SK-N-SH (cell line): ENCODE data around the gene ALDH5A1. TPM values are rescaled to one million over a fixed set of nuclear protein-coding genes. Genes with fewer than 3 reads are reported as not detected.

Source experiments
- CTCF ChIA-PET: fragments of 300-600, 350-600 bp; formaldehyde crosslinking; extraction: SDS; loops from one replicate; lab custom pipeline; 2021; lab: Yijun Ruan, JAX
- POLR2A ChIA-PET: fragments of 350-600 bp; sonication (Branson Sonifier 250); formaldehyde crosslinking; extraction: SDS; loops from one replicate; lab custom pipeline; 2020; ENCODE audit warnings: antibody characterized with exemption, inconsistent platforms; lab: Yijun Ruan, JAX
- DNase-seq: peaks from one replicate; pipeline ENCODE4 v3.0.0; 2012
- H2AFZ ChIP-seq: fragments of 200-600 bp; sonication (generic); 2 replicates; pipeline ENCODE4 v1.8.1; 2016; ENCODE audit warnings: antibody characterized with exemption, mild to moderate bottlenecking, low read depth
- H3F3A ChIP-seq: fragments of 200-600 bp; sonication (generic); replicated peaks from 2 replicates; pipeline ENCODE3; 2016; ENCODE audit warnings: antibody characterized with exemption, mild to moderate bottlenecking; ENCODE audit not compliant: insufficient read depth
- H3K27ac ChIP-seq, 2 experiments: fragments of 200-500 bp in 1 of 2; fragments of 200-600 bp in 1 of 2; sonication (Bioruptor generic) in 1 of 2; sonication (generic), shearing (Covaris generic) in 1 of 2; 2 replicates each; pipeline versions ENCODE4 v1.5.1 to v1.6.1; 2014 to 2016; ENCODE audit warnings: low read depth in 2 of 2, inconsistent platforms in 1 of 2, low read length in 1 of 2, mild to moderate bottlenecking in 1 of 2, mixed read lengths in 1 of 2
- H3K27me3 ChIP-seq: fragments of 200-600 bp; sonication (generic), shearing (Covaris generic); 2 replicates; pipeline ENCODE4 v1.6.1; 2016; ENCODE audit warnings: mixed run types; ENCODE audit not compliant: insufficient read depth
- H3K36me3 ChIP-seq, 2 experiments: fragments of 200-500 bp in 1 of 2; fragments of 200-600 bp in 1 of 2; sonication (Bioruptor generic) in 1 of 2; sonication (generic) in 1 of 2; replicated peaks in 1 of 2; 2 replicates each; pipeline versions ENCODE3 to v1.5.1; 2014 to 2016; ENCODE audit warnings: low read length in 1 of 2, mild to moderate bottlenecking in 1 of 2; ENCODE audit not compliant: insufficient read depth in 2 of 2, control insufficient read depth in 1 of 2
- H3K4me1 ChIP-seq, 2 experiments: fragments of 200-500 bp in 1 of 2; fragments of 200-600 bp in 1 of 2; sonication (Bioruptor generic) in 1 of 2; sonication (generic), shearing (Covaris generic) in 1 of 2; 2 replicates each; pipeline versions ENCODE4 v1.5.1 to v1.6.1; 2014 to 2016; ENCODE audit warnings: low read depth in 1 of 2, low read length in 1 of 2, mixed run types in 1 of 2; ENCODE audit not compliant: insufficient read depth in 2 of 2, control insufficient read depth in 1 of 2
- H3K4me2 ChIP-seq: fragments of 200-600 bp; sonication (generic), shearing (Covaris generic); 2 replicates; pipeline ENCODE4 v1.6.1; 2017; ENCODE audit warnings: mixed run types
- H3K4me3 ChIP-seq, 2 experiments: fragments of 200-500 bp in 1 of 2; fragments of 200-600 bp in 1 of 2; sonication (Bioruptor generic) in 1 of 2; sonication (generic), shearing (Covaris generic) in 1 of 2; 2 replicates each; pipeline versions ENCODE4 v1.5.1 to v1.8.1; 2014 to 2016; ENCODE audit warnings: low read depth in 2 of 2, inconsistent platforms in 1 of 2, low read length in 1 of 2, mild to moderate bottlenecking in 1 of 2, mixed read lengths in 1 of 2, moderate library complexity in 1 of 2
- H3K79me2 ChIP-seq: fragments of 200-600 bp; sonication (generic); 2 replicates; pipeline ENCODE4 v1.8.1; 2017; ENCODE audit warnings: mild to moderate bottlenecking; ENCODE audit not compliant: insufficient read depth
- H3K9ac ChIP-seq: fragments of 200-600 bp; sonication (generic); 2 replicates; pipeline ENCODE4 v1.6.1; 2017; ENCODE audit warnings: mixed run types
- H3K9me2 ChIP-seq: fragments of 200-600 bp; sonication (generic); 2 replicates; pipeline ENCODE4 v1.6.1; 2017; ENCODE audit warnings: mixed run types
- H3K9me3 ChIP-seq: fragments of 200-600 bp; sonication (generic); 2 replicates; pipeline ENCODE4 v1.6.1; 2017; ENCODE audit warnings: mixed run types, mild to moderate bottlenecking, moderate library complexity
- H4K20me1 ChIP-seq: fragments of 200-600 bp; sonication (generic); 2 replicates; pipeline ENCODE4 v1.6.1; 2017; ENCODE audit warnings: mild to moderate bottlenecking, mixed run types; ENCODE audit not compliant: insufficient read depth
- FOSL2 ChIP-seq: IDR thresholded peaks from 2 replicates; pipeline ENCODE4 v1.4.0; 2012; ENCODE audit warnings: low read depth, mild to moderate bottlenecking, moderate library complexity, borderline replicate concordance
- FOXM1 ChIP-seq: IDR thresholded peaks from 2 replicates; pipeline ENCODE4 v1.4.0; 2012; ENCODE audit warnings: low read depth, mild to moderate bottlenecking
- JUND ChIP-seq: IDR thresholded peaks from 2 replicates; pipeline ENCODE4 v1.4.0; 2012
- MEF2A ChIP-seq: IDR thresholded peaks from 2 replicates; pipeline ENCODE4 v1.4.0; 2012; ENCODE audit warnings: low read depth, borderline replicate concordance
- NFIC ChIP-seq: IDR thresholded peaks from 2 replicates; pipeline ENCODE4 v1.4.0; 2012; ENCODE audit warnings: borderline replicate concordance
- NRF1 ChIP-seq: IDR thresholded peaks from 2 replicates; pipeline ENCODE4 v1.6.1; 2012; ENCODE audit warnings: low read depth, mild to moderate bottlenecking, low read length
- POLR2AphosphoS5 ChIP-seq: IDR thresholded peaks from 2 replicates; pipeline ENCODE4 v1.6.1; 2012; ENCODE audit warnings: low read depth, low read length
- RCOR1 ChIP-seq: fragments of 150-350 bp; IDR thresholded peaks from 2 replicates; pipeline ENCODE4 v1.6.1; 2017; ENCODE audit warnings: antibody characterized with exemption, low read length
- REST ChIP-seq: IDR thresholded peaks from 2 replicates; pipeline ENCODE4 v1.6.1; 2012; ENCODE audit warnings: mild to moderate bottlenecking, low read depth, low read length, moderate library complexity
- RXRA ChIP-seq: IDR thresholded peaks from 2 replicates; pipeline ENCODE4 v1.4.0; 2012; ENCODE audit warnings: low read depth, mild to moderate bottlenecking, borderline replicate concordance
- TAF1 ChIP-seq: IDR thresholded peaks from 2 replicates; pipeline ENCODE4 v1.6.1; 2012; ENCODE audit warnings: low read depth, mild to moderate bottlenecking, low read length, moderate library complexity, borderline replicate concordance
- TCF12 ChIP-seq: IDR thresholded peaks from 2 replicates; pipeline ENCODE4 v1.4.0; 2012
- USF1 ChIP-seq: IDR thresholded peaks from 2 replicates; pipeline ENCODE4 v1.4.0; 2012; ENCODE audit warnings: low read depth, borderline replicate concordance
- YY1 ChIP-seq: IDR thresholded peaks from 2 replicates; pipeline ENCODE4 v1.4.0; 2012; ENCODE audit warnings: low read depth, mild to moderate bottlenecking
- WGBS: methylation state at CpG from one replicate; pipeline ENCODE4 v1.1.6; 2017; ENCODE audit warnings: low lambda C conversion rate; 5-methylcytosine and 5-hydroxymethylcytosine counted together
- polyA plus RNA-seq, 3 experiments: library from polyadenylated mRNA; depleted of rRNA; stranded (reverse); fragments of >200 nt; gene quantifications; 2 replicates each; pipeline ENCODE4 v1.2.3, GENCODE V29; 2012
- TF ChIP-seq, protein P1 (sequence below): IDR thresholded peaks from 2 replicates; pipeline ENCODE4 v1.4.0; 2012; ENCODE audit warnings: low read depth, borderline replicate concordance
- TF ChIP-seq, protein P2 (sequence below): fragments of 200-600 bp; sonication (generic); IDR thresholded peaks from 2 replicates; pipeline ENCODE4 v1.6.1; 2017; ENCODE audit warnings: antibody characterized with exemption, mild to moderate bottlenecking, moderate library complexity
- TF ChIP-seq, protein P3 (sequence below): fragments of 150-350 bp; IDR thresholded peaks from 2 replicates; pipeline ENCODE4 v1.6.1; 2017; ENCODE audit warnings: antibody characterized with exemption, low read length, low read depth, borderline replicate concordance

Gene ALDH5A1
- polyA plus RNA-seq, 1 of the 3 experiments (the other 2 are of a cell fraction) = 3.0 TPM

DNA sequence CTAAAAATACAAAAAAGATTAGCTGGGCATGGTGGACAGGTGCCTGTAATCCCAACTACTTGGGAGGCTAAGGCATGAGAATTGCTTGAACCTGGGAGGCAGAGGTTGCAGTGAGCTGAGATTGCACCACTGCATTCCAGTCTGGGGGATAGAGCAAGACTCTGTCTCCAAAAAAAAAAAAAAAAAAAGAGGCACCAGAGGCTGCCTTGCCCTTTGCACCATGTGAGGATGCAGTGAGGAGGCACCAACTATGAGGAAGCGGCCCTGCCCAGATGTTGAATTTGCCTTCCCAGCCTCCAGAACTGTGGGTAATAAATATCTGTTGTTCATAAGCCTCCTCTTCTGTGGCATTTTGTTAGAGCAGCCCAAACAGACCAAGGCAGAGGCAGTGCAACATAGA lies 54.4 kb downstream of the ALDH5A1 start:
- DNase-seq = no peak
- ChIA-PET POLR2A (no interaction called here), CTCF (interaction anchor here (1.0 kb wide), 1 partner anchor 48 kb away, joined by 3 read pairs; no protein-coding TSS in a partner anchor)
- H3K9me3 ChIP-seq = no peaks in the 10 kb centered on the region
- no peaks in the 10 kb centered on the region for H4K20me1 ChIP-seq
- H3F3A ChIP-seq = no peaks in the 10 kb centered on the region
- no peaks in the 10 kb centered on the region for H3K36me3 ChIP-seq
- H3K9me2 ChIP-seq = no peaks in the 10 kb centered on the region
- H2AFZ ChIP-seq = no peak overlapping the region
- H3K4me2 ChIP-seq = no peak overlapping the region
- no peak overlapping the region for H3K27ac ChIP-seq
- TF ChIP-seq NRF1 (no peak), POLR2AphosphoS5 (no peak), TCF12 (no peak), REST (no peak), TAF1 (no peak), NFIC (no peak), JUND (no peak), FOSL2 (no peak), FOXM1 (no peak)
- TF ChIP-seq, protein P1, sequence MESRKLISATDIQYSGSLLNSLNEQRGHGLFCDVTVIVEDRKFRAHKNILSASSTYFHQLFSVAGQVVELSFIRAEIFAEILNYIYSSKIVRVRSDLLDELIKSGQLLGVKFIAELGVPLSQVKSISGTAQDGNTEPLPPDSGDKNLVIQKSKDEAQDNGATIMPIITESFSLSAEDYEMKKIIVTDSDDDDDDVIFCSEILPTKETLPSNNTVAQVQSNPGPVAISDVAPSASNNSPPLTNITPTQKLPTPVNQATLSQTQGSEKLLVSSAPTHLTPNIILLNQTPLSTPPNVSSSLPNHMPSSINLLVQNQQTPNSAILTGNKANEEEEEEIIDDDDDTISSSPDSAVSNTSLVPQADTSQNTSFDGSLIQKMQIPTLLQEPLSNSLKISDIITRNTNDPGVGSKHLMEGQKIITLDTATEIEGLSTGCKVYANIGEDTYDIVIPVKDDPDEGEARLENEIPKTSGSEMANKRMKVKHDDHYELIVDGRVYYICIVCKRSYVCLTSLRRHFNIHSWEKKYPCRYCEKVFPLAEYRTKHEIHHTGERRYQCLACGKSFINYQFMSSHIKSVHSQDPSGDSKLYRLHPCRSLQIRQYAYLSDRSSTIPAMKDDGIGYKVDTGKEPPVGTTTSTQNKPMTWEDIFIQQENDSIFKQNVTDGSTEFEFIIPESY = no peak
- no peaks in the 10 kb centered on the region; the same call in 1 of the 2 replicates for H3K27me3 ChIP-seq
- H3K4me1 ChIP-seq = no peaks in the 10 kb centered on the region; a peak in 1 of 4 replicates
- no peak overlapping the region for H3K4me3 ChIP-seq
- no peak overlapping the region for H3K9ac ChIP-seq
- 100% methylated on average over 1 of the region's 1 CpG for WGBS
- H3K79me2 ChIP-seq = no peaks in the 10 kb centered on the region

DNA sequence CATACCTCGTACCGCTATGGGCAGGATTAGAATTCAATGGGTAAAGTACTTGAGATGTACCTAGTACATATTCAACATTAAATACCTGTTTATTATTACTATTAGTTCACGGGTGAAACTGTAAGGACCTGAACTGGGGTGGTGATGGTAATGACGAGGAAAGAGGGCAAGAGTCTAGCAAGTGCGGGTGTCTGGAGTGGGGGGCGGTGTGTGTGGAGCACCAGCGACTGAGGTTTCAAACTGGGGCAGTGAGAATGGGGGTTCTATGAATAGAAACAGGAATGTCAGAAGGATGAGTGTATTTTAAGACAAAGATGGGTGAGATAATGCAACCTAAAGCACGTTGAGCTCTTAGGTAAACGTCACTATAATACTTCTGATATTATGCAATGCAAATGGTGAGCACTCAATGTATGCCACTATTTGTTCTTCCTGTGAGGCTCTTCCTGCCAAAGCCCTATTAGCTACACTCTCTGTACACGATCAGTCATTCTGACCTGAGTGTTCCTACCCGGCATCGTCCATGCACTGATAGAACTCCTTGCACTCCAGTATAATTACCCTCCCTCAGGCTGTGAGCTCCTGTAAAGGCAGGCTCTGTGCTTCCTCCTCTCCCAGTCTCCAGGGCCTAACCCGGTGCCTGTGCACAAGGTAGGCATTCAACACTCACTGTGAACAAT lies 55.0 kb downstream of the ALDH5A1 start:
- Histone ChIP-seq H3F3A (no peaks in the 10 kb centered on the region), H3K36me3 (no peaks in the 10 kb centered on the region), H4K20me1 (no peaks in the 10 kb centered on the region), H3K27me3 (no peaks in the 10 kb centered on the region; the same call in 1 of the 2 replicates), H3K4me1 (no peaks in the 10 kb centered on the region; a peak in 1 of 4 replicates), H3K9me2 (no peaks in the 10 kb centered on the region), H3K79me2 (no peaks in the 10 kb centered on the region), H3K27ac (no peak overlapping the region), H2AFZ (no peak overlapping the region), H3K4me3 (no peak overlapping the region), H3K9me3 (no peaks in the 10 kb centered on the region), H3K4me2 (no peak overlapping the region), H3K9ac (no peak overlapping the region)
- 77% methylated on average over 13 of the region's 13 CpGs for WGBS
- no peak for DNase-seq
- CTCF ChIA-PET = interaction anchor here (1.0 to 1.1 kb wide), 2 partner anchors 31 to 49 kb away, joined by 3 read pairs; no protein-coding TSS in a partner anchor
- POLR2A ChIA-PET = no interaction called here
- TF ChIP-seq RCOR1 = no peak
- TF ChIP-seq MEF2A = no peak
- no peak for TF ChIP-seq YY1
- no peak for TF ChIP-seq USF1
- TF ChIP-seq RXRA = no peak
- TF ChIP-seq, protein P2, sequence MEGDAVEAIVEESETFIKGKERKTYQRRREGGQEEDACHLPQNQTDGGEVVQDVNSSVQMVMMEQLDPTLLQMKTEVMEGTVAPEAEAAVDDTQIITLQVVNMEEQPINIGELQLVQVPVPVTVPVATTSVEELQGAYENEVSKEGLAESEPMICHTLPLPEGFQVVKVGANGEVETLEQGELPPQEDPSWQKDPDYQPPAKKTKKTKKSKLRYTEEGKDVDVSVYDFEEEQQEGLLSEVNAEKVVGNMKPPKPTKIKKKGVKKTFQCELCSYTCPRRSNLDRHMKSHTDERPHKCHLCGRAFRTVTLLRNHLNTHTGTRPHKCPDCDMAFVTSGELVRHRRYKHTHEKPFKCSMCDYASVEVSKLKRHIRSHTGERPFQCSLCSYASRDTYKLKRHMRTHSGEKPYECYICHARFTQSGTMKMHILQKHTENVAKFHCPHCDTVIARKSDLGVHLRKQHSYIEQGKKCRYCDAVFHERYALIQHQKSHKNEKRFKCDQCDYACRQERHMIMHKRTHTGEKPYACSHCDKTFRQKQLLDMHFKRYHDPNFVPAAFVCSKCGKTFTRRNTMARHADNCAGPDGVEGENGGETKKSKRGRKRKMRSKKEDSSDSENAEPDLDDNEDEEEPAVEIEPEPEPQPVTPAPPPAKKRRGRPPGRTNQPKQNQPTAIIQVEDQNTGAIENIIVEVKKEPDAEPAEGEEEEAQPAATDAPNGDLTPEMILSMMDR = no peak
- TF ChIP-seq, protein P3, sequence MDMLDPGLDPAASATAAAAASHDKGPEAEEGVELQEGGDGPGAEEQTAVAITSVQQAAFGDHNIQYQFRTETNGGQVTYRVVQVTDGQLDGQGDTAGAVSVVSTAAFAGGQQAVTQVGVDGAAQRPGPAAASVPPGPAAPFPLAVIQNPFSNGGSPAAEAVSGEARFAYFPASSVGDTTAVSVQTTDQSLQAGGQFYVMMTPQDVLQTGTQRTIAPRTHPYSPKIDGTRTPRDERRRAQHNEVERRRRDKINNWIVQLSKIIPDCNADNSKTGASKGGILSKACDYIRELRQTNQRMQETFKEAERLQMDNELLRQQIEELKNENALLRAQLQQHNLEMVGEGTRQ = no peak
